Immature natural killer cell (primary cell): ENCODE data around the gene STRN3. TPM values are rescaled to one million over a fixed set of nuclear protein-coding genes. Genes with fewer than 3 reads are reported as not detected.
A peak's percentile ranks its signal among the peaks of the same experiment; 100 is the strongest.

Source experiments
- DNase-seq, 3 donors: peaks; one replicate each; pipeline ENCODE4 v3.0.0; 2022; ENCODE audit warnings: mixed read lengths in 1 of 3
- H3K27ac Mint-ChIP-seq, 6 donors: one replicate each; pipeline ENCODE4 v1.8.0; 2020; ENCODE audit warnings: mixed read lengths in 6 of 6, mild to moderate bottlenecking in 5 of 6, inconsistent platforms in 4 of 6, moderate library complexity in 3 of 6
- H3K27me3 Mint-ChIP-seq, 3 donors: one replicate each; pipeline ENCODE4 v1.8.0; 2020 to 2021; ENCODE audit warnings: low read depth in 3 of 3, mild to moderate bottlenecking in 3 of 3, mixed read lengths in 3 of 3, moderate library complexity in 3 of 3, inconsistent platforms in 1 of 3
- H3K36me3 Mint-ChIP-seq, 3 donors: one replicate each; pipeline ENCODE4 v1.8.0; 2020; ENCODE audit warnings: mixed read lengths in 3 of 3, inconsistent platforms in 2 of 3, mild to moderate bottlenecking in 2 of 3
- H3K4me1 Mint-ChIP-seq, 2 donors: one replicate each; pipeline ENCODE4 v1.8.0; 2020; ENCODE audit warnings: inconsistent platforms in 2 of 2, mild to moderate bottlenecking in 2 of 2, mixed read lengths in 2 of 2, moderate library complexity in 1 of 2
- H3K4me3 Mint-ChIP-seq, 5 donors: one replicate each; pipeline ENCODE4 v1.8.0; 2020; ENCODE audit warnings: mild to moderate bottlenecking in 5 of 5, mixed read lengths in 5 of 5, inconsistent platforms in 3 of 5, moderate library complexity in 3 of 5
- H3K9me3 Mint-ChIP-seq, 6 donors: one replicate each; pipeline ENCODE4 v1.8.0; 2020; ENCODE audit warnings: mild to moderate bottlenecking in 6 of 6, mixed read lengths in 6 of 6, inconsistent platforms in 4 of 6, moderate library complexity in 3 of 6
- polyA plus RNA-seq, 3 donors: library from polyadenylated mRNA; unstranded; fragments of 300-500 nt; fragmentation: Illumina TruSeq; gene quantifications; one replicate each; pipeline ENCODE4 v1.2.3, GENCODE V29; 2021

The STRN3 gene
- polyA plus RNA-seq, 3 donors from 2014 or later = 2.8 to 3.7 TPM; not detected in 1

- Mint-ChIP-seq H3K27ac (no peak overlapping the region), H3K9me3 (no peaks in the 10 kb centered on the region), H3K4me3 (peak overlapping the region; percentile 31 to 77 (median 35)), H3K4me1 (peaks cover 6 to 15% of the 10 kb centered on the region in 2 donors), H3K27me3 (peaks cover 11 to 40% (median 14%) of the 10 kb centered on the region in 3 donors), H3K36me3 (peaks cover 0 to 6% (median 0%) of the 10 kb centered on the region in 3 donors)
- no peak for DNase-seq
These were observed 152.7 kb downstream of the STRN3 start for GRCh38 chr14:30873308-30874119.

- H3K27ac Mint-ChIP-seq = no peak overlapping the region
- peaks cover 0 to 6% (median 0%) of the 10 kb centered on the region in 3 donors for H3K36me3 Mint-ChIP-seq
- no peak overlapping the region for H3K4me3 Mint-ChIP-seq
- DNase-seq = no peak
- peaks cover 6 to 15% of the 10 kb centered on the region in 2 donors for H3K4me1 Mint-ChIP-seq
- no peaks in the 10 kb centered on the region for H3K9me3 Mint-ChIP-seq
- H3K27me3 Mint-ChIP-seq = peaks cover 11 to 43% (median 14%) of the 10 kb centered on the region in 3 donors
These were observed 153.6 kb downstream of the STRN3 start for GRCh38 chr14:30872602-30873001.

- Mint-ChIP-seq H3K4me1 (peaks cover 3 to 8% of the 10 kb centered on the region in 2 donors), H3K36me3 (peaks cover 0 to 6% (median 0%) of the 10 kb centered on the region in 3 donors), H3K27me3 (peaks cover 4 to 30% (median 11%) of the 10 kb centered on the region in 3 donors), H3K4me3 (no peak overlapping the region), H3K27ac (no peak overlapping the region), H3K9me3 (no peaks in the 10 kb centered on the region)
- no peak for DNase-seq
These were observed 156.5 kb downstream of the STRN3 start for GRCh38 chr14:30869551-30870155.

- H3K4me3 Mint-ChIP-seq = no peak overlapping the region
- H3K9me3 Mint-ChIP-seq = no peaks in the 10 kb centered on the region
- H3K36me3 Mint-ChIP-seq = peaks cover 0 to 6% (median 0%) of the 10 kb centered on the region in 3 donors
- H3K27ac Mint-ChIP-seq = no peak overlapping the region
- DNase-seq = no peak
- peaks cover 2 to 8% of the 10 kb centered on the region in 2 donors for H3K4me1 Mint-ChIP-seq
- H3K27me3 Mint-ChIP-seq = peaks cover 4 to 27% (median 10%) of the 10 kb centered on the region in 3 donors
These were observed 157.4 kb downstream of the STRN3 start for GRCh38 chr14:30868736-30869135.

- Mint-ChIP-seq H3K36me3 (no peaks in the 10 kb centered on the region), H3K27me3 (peaks cover 0 to 9% (median 2%) of the 10 kb centered on the region in 3 donors), H3K27ac (no peak overlapping the region), H3K4me1 (no peaks in the 10 kb centered on the region), H3K9me3 (peaks cover 0 to 1% (median 0%) of the 10 kb centered on the region in 6 donors), H3K4me3 (no peak overlapping the region)
- DNase-seq = no peak
These were observed 161.2 kb downstream of the STRN3 start for GRCh38 chr14:30864934-30865333.

GRCh38 chr14:30861200-30861599 lies 165.0 kb downstream of the STRN3 start:
- no peaks in the 10 kb centered on the region for H3K36me3 Mint-ChIP-seq
- no peak overlapping the region for H3K4me3 Mint-ChIP-seq
- H3K4me1 Mint-ChIP-seq = no peaks in the 10 kb centered on the region
- no peak overlapping the region for H3K27ac Mint-ChIP-seq
- H3K9me3 Mint-ChIP-seq = peaks cover 0 to 1% (median 0%) of the 10 kb centered on the region in 6 donors
- DNase-seq = no peak
- peaks cover 0 to 3% (median 2%) of the 10 kb centered on the region in 3 donors for H3K27me3 Mint-ChIP-seq

GRCh38 chr14:30855345-30856037 lies 170.7 kb downstream of the STRN3 start:
- DNase-seq = no peak
- Mint-ChIP-seq H3K36me3 (no peaks in the 10 kb centered on the region), H3K4me3 (no peak overlapping the region), H3K4me1 (no peaks in the 10 kb centered on the region), H3K9me3 (no peaks in the 10 kb centered on the region), H3K27ac (no peak overlapping the region), H3K27me3 (peaks cover 3 to 9% (median 6%) of the 10 kb centered on the region in 3 donors)

- no peak overlapping the region for H3K4me3 Mint-ChIP-seq
These were observed 171.7 kb downstream of the STRN3 start for GRCh38 chr14:30854492-30854891.

GRCh38 chr14:30853946-30854345 lies 172.2 kb downstream of the STRN3 start:
- Mint-ChIP-seq H3K36me3 (no peaks in the 10 kb centered on the region), H3K4me3 (no peak overlapping the region), H3K9me3 (peaks cover 0 to 7% (median 0%) of the 10 kb centered on the region in 6 donors), H3K4me1 (no peaks in the 10 kb centered on the region), H3K27ac (no peak overlapping the region), H3K27me3 (peaks cover 3 to 14% (median 8%) of the 10 kb centered on the region in 3 donors)
- no peak for DNase-seq

More at GRCh38 chr14:30854492-30854891, 171.7 kb downstream of the STRN3 start:
- Mint-ChIP-seq H3K9me3 (peaks cover 0 to 5% (median 0%) of the 10 kb centered on the region in 6 donors), H3K4me1 (no peaks in the 10 kb centered on the region), H3K27me3 (peaks cover 3 to 10% (median 9%) of the 10 kb centered on the region in 3 donors), H3K27ac (no peak overlapping the region), H3K36me3 (no peaks in the 10 kb centered on the region)
- DNase-seq = no peak

- H3K27ac Mint-ChIP-seq = no peak overlapping the region
- H3K27me3 Mint-ChIP-seq = peaks cover 5 to 16% (median 6%) of the 10 kb centered on the region in 3 donors
- H3K4me1 Mint-ChIP-seq = no peaks in the 10 kb centered on the region
- H3K36me3 Mint-ChIP-seq = no peaks in the 10 kb centered on the region
- H3K9me3 Mint-ChIP-seq = peaks cover 0 to 7% (median 0%) of the 10 kb centered on the region in 6 donors
- DNase-seq = no peak
- H3K4me3 Mint-ChIP-seq = no peak overlapping the region
These were observed 176.2 kb downstream of the STRN3 start for GRCh38 chr14:30849983-30850382.

GRCh38 chr14:30849354-30849753 lies 176.8 kb downstream of the STRN3 start:
- peaks cover 3 to 16% (median 6%) of the 10 kb centered on the region in 3 donors for H3K27me3 Mint-ChIP-seq
- H3K9me3 Mint-ChIP-seq = peaks cover 0 to 7% (median 0%) of the 10 kb centered on the region in 6 donors
- no peak overlapping the region for H3K4me3 Mint-ChIP-seq
- H3K36me3 Mint-ChIP-seq = peaks cover 0 to under 1% (median 0%) of the 10 kb centered on the region in 3 donors
- H3K4me1 Mint-ChIP-seq = no peaks in the 10 kb centered on the region
- DNase-seq = no peak
- H3K27ac Mint-ChIP-seq = no peak overlapping the region

- Mint-ChIP-seq H3K4me1 (no peaks in the 10 kb centered on the region), H3K4me3 (no peak overlapping the region), H3K27me3 (peaks cover 3 to 16% (median 6%) of the 10 kb centered on the region in 3 donors), H3K9me3 (peaks cover 0 to 7% (median under 1%) of the 10 kb centered on the region in 6 donors), H3K36me3 (peaks cover 0 to 3% (median 0%) of the 10 kb centered on the region in 3 donors), H3K27ac (no peak overlapping the region)
- DNase-seq = no peak
These were observed 177.5 kb downstream of the STRN3 start for GRCh38 chr14:30848449-30849240.
